ENCODE data around the gene COLEC12.
"Not testable (repeated sequence)": the region's sequence is repeated elsewhere in the genome, so short reads cannot be mapped to it uniquely, and the experiment has no call there.

COLEC12 gene

GRCh38 chr18:313931-314330, 186.6 kb downstream of the COLEC12 start:
- DNase-seq: no peak
- in situ Hi-C loops (cut with MboI; ENCODE audit: low pct_unique_long_range_greater_than_20kb, low sequenced_read_pairs): no loop called here

DNA sequence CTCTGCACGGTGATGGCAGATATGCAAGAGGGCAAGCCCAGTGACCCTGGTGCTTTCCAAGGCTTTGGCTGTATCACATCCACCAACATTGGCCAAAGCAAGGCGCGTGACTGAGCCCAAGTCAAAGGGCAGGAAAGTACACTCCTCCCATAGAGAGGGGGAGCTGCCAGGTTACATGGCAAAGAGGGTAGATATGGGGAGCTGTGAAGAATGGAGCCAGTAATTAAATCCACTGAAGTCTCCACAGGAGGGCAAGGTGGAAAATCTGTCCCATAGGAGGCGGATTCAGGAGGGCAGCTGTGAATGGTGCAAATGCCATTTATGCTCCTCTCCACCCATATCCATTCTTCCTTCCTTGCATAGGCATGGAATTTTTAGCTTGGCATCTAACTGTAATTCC, 188.1 kb downstream of the COLEC12 start:
- no peak for DNase-seq
- in situ Hi-C loops (cut with MboI; ENCODE audit: low pct_unique_long_range_greater_than_20kb, low sequenced_read_pairs): no loop called here

DNA sequence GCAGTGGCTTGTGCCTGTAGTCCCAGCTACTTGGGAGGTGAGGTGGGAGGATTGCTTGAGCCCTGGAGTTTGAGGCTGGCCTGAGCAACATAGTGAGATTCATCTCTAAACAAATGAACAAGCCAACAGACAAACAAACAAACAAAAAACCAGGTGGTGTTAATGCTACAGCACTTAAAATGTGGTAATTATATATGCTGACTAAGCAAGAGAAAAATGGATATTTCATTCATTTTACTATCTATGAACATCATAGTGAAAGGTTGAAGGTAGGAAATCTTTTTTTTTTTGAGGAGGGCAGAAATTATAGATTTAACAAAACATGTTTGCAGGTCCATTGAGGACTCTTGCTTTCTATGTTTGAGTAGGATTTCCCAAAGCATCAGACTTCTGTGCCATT, 190.5 kb downstream of the COLEC12 start:
- no peak for DNase-seq
- in situ Hi-C loops (cut with MboI; ENCODE audit: low pct_unique_long_range_greater_than_20kb, low sequenced_read_pairs): no loop called here

- DNase-seq; in situ Hi-C loops (cut with MboI; ENCODE audit: low pct_unique_long_range_greater_than_20kb, low sequenced_read_pairs): not testable (repeated sequence)
Observed at GRCh38 chr18:308086-308485, 192.4 kb downstream of the COLEC12 start.

GRCh38 chr18:306608-307255, 193.8 kb downstream of the COLEC12 start:
- DNase-seq: no peak
- in situ Hi-C loops (cut with MboI; ENCODE audit: low pct_unique_long_range_greater_than_20kb, low sequenced_read_pairs): no loop called here

DNA sequence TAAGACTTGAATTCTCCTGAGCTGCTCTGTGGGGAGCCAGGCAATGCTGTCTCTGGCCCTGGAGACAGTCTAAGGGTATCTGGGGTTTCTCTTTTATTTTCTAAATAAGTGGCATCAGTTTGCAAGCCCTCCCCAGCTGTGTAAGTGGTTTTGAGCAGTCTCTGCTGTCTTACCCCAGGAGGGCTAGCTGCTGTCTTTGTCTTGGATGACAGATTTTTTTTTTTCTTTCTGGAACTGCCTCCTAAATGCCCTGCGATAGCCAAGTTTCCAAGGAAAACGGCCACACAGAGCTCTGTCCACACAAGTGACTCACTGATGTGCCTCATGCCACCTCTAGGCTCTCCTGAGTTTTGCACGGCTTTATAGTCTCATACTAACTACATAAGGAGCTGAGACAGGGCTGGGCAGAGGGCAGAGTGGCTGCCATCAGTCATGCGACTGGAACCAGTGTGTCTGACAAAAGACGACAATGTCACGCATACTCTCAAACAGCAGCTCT, 195.4 kb downstream of the COLEC12 start:
- no peak for DNase-seq
- in situ Hi-C loops (cut with MboI; ENCODE audit: low pct_unique_long_range_greater_than_20kb, low sequenced_read_pairs): no loop called here

GRCh38 chr18:303607-304006, 196.9 kb downstream of the COLEC12 start:
- in situ Hi-C loops (cut with MboI; ENCODE audit: low pct_unique_long_range_greater_than_20kb, low sequenced_read_pairs): no loop called here
- DNase-seq: no peak

- no peak for DNase-seq
- in situ Hi-C loops (cut with MboI; ENCODE audit: low pct_unique_long_range_greater_than_20kb, low sequenced_read_pairs): no loop called here
Observed at GRCh38 chr18:303011-303410, 197.5 kb downstream of the COLEC12 start.

DNA sequence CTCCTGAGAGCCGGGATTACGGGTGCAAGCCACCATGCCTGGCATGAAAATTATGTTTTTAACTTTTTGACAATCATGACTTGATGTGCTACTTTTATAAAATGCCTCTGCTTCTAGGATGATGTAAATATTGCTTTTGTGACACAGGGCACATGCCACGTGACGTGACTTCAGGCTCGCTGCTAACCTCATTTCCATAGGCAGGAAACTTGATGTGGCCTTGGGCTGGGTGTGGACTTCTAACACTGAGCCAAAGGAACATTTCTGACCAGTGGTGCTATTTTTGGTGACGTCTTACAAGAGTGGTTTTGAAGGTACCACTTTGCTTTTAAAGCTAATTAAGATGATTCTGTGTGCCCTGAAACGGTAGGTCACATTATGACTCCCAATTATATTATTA, 198.4 kb downstream of the COLEC12 start:
- in situ Hi-C loops (cut with MboI; ENCODE audit: low pct_unique_long_range_greater_than_20kb, low sequenced_read_pairs): no loop called here
- no peak for DNase-seq

GRCh38 chr18:297936-298335, 202.6 kb downstream of the COLEC12 start:
- no peak for DNase-seq
- in situ Hi-C loops (cut with MboI; ENCODE audit: low pct_unique_long_range_greater_than_20kb, low sequenced_read_pairs): no loop called here

DNA sequence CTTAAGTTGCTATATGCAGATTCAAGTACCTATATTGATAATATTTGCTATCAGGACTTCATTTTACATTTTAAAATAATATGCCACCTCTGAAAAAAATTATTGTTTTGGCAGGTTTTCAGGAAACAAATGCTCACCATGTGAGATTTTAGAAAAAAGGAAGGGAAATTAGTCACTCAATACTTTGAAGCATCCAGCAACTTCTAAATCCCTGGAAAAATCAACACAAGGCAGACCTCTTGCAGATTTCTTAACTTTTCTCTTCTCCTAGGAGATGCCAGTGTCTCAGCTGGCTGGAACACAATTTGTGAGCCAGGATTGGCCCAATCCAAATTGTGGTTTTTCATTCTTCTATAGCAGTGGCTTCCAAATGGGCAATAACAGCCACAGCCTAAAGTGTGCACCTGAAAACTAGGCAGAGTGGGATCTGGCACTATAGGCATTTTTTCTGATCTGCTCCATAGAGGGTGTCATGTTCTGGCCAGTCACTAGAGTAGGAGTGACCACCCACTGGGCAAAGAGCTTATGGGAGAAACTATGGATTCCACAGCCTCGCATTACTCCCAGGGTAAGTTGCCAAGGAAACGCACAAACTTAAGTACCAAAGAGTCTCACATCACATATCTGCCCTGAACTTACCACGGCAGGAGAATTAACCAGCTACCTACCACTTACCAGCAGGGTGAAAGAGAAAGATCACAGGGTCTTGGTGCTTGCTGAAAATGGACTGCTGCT, 204.6 kb downstream of the COLEC12 start:
- no peak for DNase-seq
- in situ Hi-C loops (cut with MboI; ENCODE audit: low pct_unique_long_range_greater_than_20kb, low sequenced_read_pairs): no loop called here

GRCh38 chr18:294566-294965, 205.9 kb downstream of the COLEC12 start:
- in situ Hi-C loops (cut with MboI; ENCODE audit: low pct_unique_long_range_greater_than_20kb, low sequenced_read_pairs): no loop called here

GRCh38 chr18:293536-293935, 207.0 kb downstream of the COLEC12 start:
- DNase-seq: no peak
- in situ Hi-C loops (cut with MboI; ENCODE audit: low pct_unique_long_range_greater_than_20kb, low sequenced_read_pairs): no loop called here

More at GRCh38 chr18:294566-294965, 205.9 kb downstream of the COLEC12 start:
- no peak for DNase-seq

GRCh38 chr18:292271-292670, 208.2 kb downstream of the COLEC12 start:
- no peak for DNase-seq
- in situ Hi-C loops (cut with MboI; ENCODE audit: low pct_unique_long_range_greater_than_20kb, low sequenced_read_pairs): no loop called here

- DNase-seq; in situ Hi-C loops (cut with MboI; ENCODE audit: low pct_unique_long_range_greater_than_20kb, low sequenced_read_pairs): not testable (repeated sequence)
Observed at GRCh38 chr18:289970-290369, 210.5 kb downstream of the COLEC12 start.

DNA sequence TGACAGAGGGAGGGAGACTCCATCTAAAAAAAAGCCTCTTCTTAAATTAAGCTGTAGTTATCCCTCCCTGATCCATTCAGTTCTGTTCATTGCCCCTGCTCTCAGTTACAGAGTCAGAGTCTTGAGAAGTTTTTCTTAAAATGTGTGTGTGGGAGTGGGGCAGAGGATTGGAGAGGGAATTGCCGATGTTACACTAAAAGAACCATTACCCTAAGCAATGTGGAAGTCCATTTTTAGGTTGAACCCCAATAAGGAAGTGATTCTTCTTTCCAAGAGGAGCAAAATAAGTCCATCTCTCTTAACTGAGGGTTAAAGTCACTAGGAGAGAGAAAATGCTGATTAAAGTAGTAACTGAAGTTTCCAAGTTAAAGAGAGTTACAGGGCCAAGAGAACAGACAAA, 211.5 kb downstream of the COLEC12 start:
- no peak for DNase-seq
- in situ Hi-C loops (cut with MboI; ENCODE audit: low pct_unique_long_range_greater_than_20kb, low sequenced_read_pairs): no loop called here

DNA sequence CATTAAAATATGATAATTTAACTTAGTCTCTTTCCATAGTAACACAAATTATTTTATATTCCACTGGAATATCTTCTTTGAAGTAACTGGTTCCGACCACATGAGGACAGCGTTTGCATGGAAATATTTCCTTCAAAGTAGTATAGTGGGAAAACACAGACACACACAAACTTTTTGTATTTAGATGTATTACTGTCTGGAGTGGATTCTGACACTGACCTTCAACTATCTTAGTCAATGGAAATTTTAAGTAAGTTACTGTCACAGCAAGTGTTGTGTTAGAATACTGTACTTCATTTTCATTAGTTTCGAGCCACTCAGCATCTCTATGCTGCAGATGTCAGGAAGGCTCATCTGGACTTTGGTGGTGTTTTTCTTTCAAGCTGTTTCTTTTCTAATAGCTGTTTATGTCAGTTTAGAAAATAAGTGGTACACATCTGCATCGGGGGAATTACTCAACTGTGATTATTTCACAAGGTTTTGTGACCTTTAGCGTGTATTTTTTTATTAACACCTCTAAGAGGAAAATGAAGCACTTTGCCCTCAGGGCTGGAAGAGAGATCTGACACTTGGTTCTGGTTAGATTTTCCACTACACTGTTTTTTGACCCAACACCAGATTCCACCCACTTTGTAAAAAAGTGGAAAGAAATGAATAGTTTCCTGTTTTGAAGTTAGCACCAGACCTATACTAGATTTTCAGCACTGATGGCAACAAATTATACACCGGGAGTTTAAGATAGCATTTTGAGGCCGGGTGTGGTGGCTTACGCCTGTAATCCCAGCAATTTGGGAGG, 213.8 kb downstream of the COLEC12 start:
- DNase-seq: peak; percentile 32
- in situ Hi-C loops (cut with MboI; ENCODE audit: low pct_unique_long_range_greater_than_20kb, low sequenced_read_pairs): no loop called here

DNA sequence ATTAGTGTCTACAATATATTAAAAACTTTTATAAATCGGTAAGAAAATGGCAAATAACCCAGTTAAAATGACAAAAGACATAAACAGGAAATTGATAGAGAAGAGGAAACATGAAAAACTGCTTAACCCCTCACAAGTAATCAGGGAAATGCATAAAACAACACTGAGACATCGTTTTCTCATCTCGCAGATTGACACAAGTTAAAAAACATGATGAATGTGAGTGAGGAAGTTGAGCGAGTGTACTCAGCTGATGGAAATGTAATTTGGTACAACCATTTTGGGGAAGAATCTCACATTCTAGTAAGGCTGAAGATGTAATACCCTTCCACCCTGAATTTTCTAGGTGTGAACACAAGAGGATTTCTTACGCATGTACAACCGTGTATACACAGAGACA, 214.7 kb downstream of the COLEC12 start:
- peak; percentile 11 for DNase-seq
- in situ Hi-C loops (cut with MboI; ENCODE audit: low pct_unique_long_range_greater_than_20kb, low sequenced_read_pairs): no loop called here

DNA sequence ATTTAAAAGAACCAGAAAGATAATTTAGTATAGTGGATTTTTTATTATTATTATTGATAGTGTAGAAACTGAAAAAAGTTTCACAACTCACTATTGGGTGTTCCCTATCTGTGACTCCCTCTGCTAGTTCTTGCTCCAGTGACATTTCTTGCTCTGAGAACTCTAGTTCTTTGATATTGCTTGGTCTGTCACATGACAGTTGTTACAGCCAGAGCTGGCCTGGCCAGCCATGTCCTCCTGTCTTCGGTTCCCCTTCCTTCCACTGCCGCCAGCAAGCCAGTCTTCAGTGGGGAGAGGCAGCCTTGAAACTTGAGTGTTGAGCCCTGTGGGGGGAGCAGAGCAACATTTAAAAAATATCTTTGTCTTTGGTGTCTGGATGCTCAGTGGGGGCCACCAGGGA, 225.0 kb downstream of the COLEC12 start:
- in situ Hi-C loops (cut with MboI; ENCODE audit: low pct_unique_long_range_greater_than_20kb, low sequenced_read_pairs): no loop called here
- no peak for DNase-seq

DNA sequence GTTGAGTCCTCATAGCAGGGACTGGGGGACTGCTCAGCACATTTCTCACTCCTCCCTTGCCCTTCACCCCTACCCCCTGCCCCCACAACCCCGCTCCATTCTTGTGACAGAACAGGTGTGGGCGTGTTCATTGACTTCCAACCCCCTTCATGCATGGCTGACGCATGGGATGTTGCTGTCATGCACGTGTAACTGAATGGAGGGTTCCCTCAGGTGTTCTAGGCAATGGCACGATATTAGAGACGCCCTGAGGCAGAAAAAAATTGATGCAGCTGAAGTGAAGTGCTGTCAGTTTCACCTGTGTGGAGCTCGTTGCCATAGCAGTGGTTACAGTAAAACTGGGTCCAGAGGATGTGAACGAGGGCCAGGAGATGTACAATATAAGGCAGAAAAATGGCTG, 226.2 kb downstream of the COLEC12 start:
- DNase-seq: no peak
- in situ Hi-C loops (cut with MboI; ENCODE audit: low pct_unique_long_range_greater_than_20kb, low sequenced_read_pairs): no loop called here

Data from KBM-7 (cell line).